ENCODE measurements around the gene CYB561D1. TPM values are rescaled to one million over a fixed set of nuclear protein-coding genes. Genes with fewer than 3 reads are reported as not detected.

The CYB561D1 gene
- total and polyA plus RNA-seq, 2 of the 8 experiments (the other 6 are each of a cell fraction or from before 2014, with no cell fraction given) = 3.6 to 3.8 TPM

- TF ChIP-seq, protein P1, sequence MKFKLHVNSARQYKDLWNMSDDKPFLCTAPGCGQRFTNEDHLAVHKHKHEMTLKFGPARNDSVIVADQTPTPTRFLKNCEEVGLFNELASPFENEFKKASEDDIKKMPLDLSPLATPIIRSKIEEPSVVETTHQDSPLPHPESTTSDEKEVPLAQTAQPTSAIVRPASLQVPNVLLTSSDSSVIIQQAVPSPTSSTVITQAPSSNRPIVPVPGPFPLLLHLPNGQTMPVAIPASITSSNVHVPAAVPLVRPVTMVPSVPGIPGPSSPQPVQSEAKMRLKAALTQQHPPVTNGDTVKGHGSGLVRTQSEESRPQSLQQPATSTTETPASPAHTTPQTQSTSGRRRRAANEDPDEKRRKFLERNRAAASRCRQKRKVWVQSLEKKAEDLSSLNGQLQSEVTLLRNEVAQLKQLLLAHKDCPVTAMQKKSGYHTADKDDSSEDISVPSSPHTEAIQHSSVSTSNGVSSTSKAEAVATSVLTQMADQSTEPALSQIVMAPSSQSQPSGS (IDR thresholded peaks at IDR 0.05; ENCODE audit: low read length) = no peak
- TF ChIP-seq FOSL1 (IDR thresholded peaks at IDR 0.05; ENCODE audit: insufficient read depth, low read depth, low read length) (no peak), TAF1 (IDR thresholded peaks at IDR 0.05; ENCODE audit: low read depth, low read length) (no peak), TBP (IDR thresholded peaks at IDR 0.05; ENCODE audit: low read depth, low read length) (no peak)
Observed at GRCh38 chr1:109493227-109493626, 667 bp upstream of the CYB561D1 start (continued).

Data from H1 (cell line).